GM21786 (cell line): Measurements from ENCODE around the gene FKBP1A.

Experiments
- ATAC-seq: cut with Tn5 transposase; IDR thresholded peaks from one replicate; pipeline ENCODE4 v1.9.1; 2021; ENCODE audit not compliant: unreplicated experiment

FKBP1A gene

GRCh38 chr20:1388741-1389483 lies 3.9 kb downstream of the FKBP1A start:
- no peak for ATAC-seq

DNA sequence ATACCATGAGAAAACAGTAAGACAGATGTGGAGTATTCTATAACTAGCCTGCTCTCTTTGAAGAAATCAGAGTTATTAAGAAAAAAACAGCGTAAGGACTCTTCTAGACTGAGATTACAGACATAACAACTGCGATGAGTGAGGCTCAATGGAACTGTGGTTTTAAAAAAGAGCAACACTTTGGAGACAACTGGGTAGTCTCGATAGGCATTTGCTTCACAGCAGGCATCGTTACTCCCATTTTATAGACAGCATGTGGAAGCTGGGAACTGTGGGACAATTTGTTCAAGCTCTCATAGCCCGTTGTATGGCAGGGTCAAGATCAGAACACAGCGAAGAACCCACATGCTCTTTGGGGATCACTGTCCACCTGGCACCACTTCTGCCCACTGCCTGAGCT lies 4.6 kb downstream of the FKBP1A start:
- ATAC-seq: no peak

- ATAC-seq: no peak
Measured at GRCh38 chr20:1386323-1386722, 6.5 kb downstream of the FKBP1A start.

- no peak for ATAC-seq
Measured at GRCh38 chr20:1383623-1384404, 9.0 kb downstream of the FKBP1A start.

DNA sequence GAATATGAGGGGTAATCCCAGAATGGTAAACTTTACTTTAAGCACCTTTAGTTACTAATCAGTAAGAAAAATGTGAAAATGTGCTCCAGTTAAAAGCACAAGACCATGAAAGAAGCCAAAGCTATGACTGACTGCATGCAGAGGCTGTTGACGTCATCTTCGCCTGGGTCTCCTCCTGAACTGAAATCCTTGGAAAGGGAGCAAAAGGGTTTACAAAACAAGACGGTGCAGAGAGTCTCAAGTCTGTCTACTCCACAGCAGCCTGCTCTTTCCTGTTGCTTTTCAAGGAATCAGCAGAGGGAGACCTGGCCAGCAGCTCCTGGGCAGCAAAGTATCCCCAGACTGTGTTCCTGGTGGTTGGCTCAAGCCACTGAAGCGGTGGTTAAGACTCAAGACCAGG lies 10.2 kb downstream of the FKBP1A start:
- no peak for ATAC-seq

DNA sequence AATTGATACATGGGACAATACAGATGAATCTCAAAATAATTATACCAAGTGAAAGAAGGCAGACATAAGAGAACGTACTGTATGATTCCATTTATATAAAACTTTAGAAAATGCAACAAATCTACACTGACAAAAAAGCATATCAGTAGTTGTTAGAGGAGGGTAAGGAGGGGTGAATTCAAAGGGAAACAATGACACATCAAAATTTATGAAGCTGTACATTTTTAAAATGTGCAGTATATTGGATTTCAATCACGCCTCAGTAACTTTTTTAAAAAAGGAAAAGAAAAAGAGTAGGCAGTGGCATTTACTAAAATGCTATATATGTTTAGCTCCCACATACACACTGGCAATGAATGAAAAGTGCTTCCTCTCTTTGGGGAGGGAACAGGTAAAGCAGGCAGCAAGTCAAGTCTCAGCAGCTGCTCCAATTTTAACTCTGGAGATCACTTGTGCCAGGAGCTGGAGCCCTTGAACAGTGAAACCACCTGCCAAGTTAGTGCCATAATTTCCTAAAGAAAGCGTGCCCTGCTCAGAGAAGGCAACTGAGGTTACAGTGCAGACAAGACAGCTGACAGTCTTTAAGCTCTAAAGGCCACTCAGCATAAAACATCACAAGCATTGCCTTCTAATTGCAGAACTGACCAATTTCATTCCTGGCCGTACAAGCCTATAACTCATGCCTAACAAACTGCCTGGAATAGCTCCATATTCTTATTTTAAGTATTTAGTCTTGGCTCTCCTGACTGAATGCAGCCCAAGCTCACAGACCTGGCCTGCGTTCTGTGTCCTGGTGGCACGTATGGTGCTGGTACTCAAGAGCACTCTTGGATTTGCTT lies 10.9 kb downstream of the FKBP1A start:
- ATAC-seq: no peak

DNA sequence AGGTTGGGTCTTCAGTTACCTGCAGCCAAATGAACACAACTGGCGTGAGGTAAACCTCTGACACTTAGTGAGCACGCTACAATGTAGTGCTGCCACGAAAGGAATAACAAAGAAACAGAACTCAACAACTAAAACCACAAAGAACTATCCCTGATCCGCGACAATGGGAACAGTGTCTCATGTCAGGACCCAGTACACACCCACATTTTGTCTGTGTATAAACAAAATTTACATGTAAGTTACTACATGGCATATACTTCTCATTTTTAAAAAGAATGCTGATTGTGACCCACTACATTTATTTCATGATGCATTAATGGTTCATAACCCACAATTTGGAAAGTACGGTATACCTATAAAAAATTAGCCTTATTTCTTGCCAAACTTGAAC lies 14.1 kb downstream of the FKBP1A start:
- no peak for ATAC-seq

DNA sequence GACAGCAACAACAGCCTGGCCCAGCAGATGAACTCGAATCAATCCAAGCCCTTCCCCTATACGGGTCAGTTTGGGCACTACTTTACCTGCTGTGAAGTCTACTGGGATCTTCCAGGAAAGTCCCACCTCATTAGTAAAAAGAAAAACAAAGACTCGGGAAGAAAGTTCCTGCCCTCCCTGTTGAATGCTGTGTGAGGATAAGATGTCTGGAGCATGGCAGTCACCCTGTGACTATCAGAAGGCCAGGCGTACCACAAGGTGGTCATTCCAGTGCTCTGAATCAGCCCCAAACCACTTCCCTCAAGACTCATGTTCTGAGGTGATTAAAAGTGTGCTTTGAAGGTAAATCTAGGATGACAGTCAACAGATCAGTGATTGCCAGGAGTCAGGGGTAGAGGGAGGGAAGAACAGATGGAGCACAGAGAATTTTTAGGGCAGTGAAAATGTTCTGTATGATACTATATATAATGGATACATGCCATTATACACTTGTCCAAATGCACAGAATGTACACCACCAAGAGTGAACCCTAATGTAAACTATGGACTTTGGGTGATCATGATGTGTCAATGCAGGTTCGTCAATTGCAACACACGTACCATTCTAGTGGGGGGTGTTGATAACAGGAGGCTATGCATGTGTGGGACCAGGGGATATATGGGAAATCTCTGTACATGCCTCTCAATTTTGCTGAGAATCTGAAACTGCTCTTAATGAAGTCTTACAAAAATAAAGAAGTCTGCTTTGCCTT lies 14.7 kb downstream of the FKBP1A start:
- no peak for ATAC-seq

DNA sequence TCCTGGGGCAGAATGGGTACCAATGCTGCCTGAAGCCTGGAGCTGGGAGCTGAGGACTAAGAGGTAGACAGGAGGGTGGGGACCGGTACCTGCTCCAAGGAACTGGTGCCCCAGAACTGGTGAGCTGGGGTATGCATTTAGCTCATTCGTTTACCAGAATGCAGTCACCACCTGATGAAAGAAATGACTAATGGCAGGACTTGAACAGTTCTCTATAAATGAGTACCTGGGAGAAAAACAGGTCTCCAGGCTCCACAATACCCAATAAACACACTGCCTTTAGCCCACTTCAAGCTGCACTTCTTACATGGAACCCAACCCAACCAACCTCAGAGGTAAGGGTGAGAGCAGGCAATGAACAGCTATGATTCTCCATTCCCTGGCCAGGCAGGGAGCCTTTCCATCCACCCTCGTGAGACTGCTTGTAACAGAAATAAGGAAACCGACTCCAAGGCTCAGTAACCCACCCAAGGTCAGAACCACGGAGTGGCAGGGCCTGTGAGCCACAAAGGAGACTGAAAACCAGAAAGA lies 15.4 kb downstream of the FKBP1A start:
- ATAC-seq: no peak

- ATAC-seq: no peak
Measured at GRCh38 chr20:1376408-1377270, 16.2 kb downstream of the FKBP1A start.

- no peak for ATAC-seq
Measured at GRCh38 chr20:1376007-1376406, 16.8 kb downstream of the FKBP1A start.

DNA sequence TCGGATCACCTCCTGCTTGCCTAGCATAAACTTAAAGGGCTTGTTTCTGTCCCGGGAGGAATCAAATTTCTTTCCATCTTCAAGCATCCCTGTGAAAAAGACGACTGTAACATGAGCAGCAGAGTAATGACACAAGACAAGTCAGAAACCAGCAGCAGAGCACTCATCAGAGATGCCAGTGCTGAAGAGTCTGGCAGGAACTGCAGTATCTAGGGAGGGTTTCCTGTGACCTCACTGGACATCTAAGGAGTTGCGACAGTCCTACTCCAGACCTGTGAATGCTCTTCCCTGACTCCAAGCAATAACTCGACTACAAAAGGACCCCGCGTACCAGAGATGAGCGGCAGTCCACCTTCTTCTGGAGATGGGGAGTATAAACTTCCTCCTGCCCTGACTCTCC lies 17.3 kb downstream of the FKBP1A start:
- no peak for ATAC-seq

GRCh38 chr20:1374246-1374645 lies 18.6 kb downstream of the FKBP1A start:
- no peak for ATAC-seq

DNA sequence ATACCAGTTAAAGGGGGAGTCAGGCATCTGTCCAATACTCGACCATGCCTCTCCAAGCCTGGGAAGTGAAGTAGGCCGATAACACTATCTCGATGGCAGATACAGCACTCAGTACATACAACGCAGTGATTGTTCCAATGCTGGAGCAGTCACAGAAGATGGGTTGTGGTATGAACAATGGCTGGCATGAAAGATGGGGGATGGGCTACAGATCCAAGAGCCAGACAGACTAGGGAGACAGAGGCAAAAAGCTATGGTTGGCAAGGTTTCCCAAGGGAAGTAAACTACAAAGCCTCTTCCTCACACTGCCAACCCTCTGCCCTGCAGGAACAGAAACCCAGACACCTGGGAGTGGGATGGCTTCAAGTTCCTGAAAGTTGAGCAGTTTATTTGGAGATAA lies 19.2 kb downstream of the FKBP1A start:
- ATAC-seq: no peak

- ATAC-seq: no peak
Measured at GRCh38 chr20:1373036-1373435, 19.8 kb downstream of the FKBP1A start.

DNA sequence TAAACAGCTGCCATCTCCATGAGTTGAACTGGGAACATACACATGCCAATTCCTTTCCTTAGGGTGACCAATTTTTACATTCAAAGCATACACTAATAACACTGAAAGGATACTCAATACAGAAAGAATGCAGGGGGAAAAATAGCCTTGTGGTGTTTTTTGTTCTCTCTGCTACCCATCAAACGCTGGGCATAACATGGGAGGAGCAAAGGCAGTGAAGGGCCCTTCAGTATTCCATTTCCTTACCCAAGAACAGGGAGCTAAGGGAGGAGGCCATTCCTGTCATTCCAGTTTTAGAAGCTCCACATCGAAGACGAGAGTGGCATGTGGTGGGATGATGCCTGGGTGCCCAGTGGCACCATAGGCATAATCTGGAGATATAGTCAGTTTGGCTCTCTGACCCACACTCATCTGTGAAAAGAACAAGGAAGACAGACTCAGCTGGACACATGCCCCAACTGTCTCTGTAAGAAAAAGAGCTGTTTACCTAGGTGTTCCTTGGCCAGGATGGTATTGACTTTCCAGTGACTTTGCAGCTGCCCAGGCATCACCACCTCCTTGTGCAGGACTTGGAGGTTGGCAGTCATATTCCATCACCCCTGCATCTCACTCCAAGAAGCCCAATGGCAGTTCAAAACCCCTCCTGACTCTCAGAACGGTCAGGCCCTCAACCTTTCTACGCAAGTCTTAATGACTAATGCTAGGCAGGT lies 20.9 kb downstream of the FKBP1A start:
- ATAC-seq: no peak

DNA sequence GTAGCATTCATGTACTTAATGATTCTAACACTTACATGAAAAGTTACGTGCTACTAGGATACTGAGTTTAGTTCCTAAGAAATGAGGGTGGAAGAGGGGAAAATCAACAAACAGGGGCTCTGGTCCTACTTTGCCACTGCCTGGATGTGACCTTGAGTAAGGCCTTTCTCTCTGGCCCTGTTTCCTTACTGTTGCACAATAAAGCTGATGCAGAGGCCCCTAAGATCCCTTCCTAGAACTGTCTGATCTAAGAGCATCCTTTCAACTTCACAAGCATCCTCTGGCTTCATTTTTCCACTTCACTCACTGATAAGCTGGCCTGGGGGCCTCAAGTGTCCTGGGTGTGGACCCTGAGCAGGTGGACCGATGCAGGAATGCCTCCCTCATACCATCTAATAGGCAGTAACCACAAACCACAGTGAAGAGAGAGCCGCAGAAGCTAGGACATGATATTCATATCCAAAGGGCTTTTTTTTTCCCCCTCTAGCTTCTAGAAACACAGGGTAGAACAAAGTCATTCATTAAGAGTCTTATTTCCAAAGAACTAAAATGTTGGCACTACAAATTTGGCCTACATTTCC lies 21.6 kb downstream of the FKBP1A start:
- no peak for ATAC-seq

DNA sequence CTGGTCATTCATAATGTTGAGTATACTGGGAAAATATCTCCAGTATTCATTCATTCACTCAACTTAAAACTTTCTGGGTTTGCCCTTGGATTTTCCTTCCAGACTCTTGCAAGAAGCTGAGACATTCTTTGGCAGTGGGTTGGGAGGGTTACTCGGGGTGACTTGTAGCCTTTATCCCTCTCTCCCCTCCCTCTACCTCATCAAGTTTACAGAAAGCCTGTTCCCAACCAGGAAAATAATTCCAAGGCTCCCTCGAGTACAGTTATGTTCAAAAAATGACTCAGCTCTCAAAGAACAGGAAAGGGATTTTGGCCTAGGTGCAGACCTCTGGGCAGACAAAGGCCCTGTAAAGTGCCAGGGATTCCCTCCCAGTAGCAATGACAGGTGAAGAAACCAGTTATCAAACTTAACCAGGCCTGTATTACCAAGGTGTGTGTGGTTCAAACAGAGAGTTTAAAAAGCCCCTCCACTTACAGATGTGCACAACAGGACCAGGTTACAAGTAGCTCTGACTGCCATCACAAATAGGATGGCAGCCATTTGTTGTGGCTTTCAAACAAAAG lies 22.2 kb downstream of the FKBP1A start:
- no peak for ATAC-seq
